HUES48 (cell line): ENCODE data around the gene ATXN7L3.

Experiments
- H3K27ac ChIP-seq: one replicate; pipeline ENCODE4 v1.7.0; 2013; ENCODE audit warnings: low read depth, low read length, inconsistent platforms
- H3K27me3 ChIP-seq: 2 replicates; pipeline ENCODE4 v1.6.1; 2013; ENCODE audit warnings: mild to moderate bottlenecking, low read length; ENCODE audit not compliant: control insufficient read depth, insufficient read depth
- H3K36me3 ChIP-seq: 2 replicates; pipeline ENCODE4 v1.6.1; 2013; ENCODE audit warnings: low read length; ENCODE audit not compliant: control insufficient read depth, insufficient read depth
- H3K4me1 ChIP-seq: 2 replicates; pipeline ENCODE4 v1.6.1; 2013; ENCODE audit warnings: mild to moderate bottlenecking, low read length; ENCODE audit not compliant: control insufficient read depth, insufficient read depth
- H3K4me3 ChIP-seq: 2 replicates; pipeline ENCODE4 v1.5.1; 2013; ENCODE audit warnings: mild to moderate bottlenecking, low read depth, low read length
- H3K9ac ChIP-seq: 2 replicates; pipeline ENCODE4 v1.6.1; 2013; ENCODE audit warnings: mild to moderate bottlenecking, low read depth, low read length, moderate library complexity
- H3K9me3 ChIP-seq: 2 replicates; pipeline ENCODE4 v1.6.1; 2013; ENCODE audit warnings: low read length; ENCODE audit not compliant: control insufficient read depth, insufficient read depth

The ATXN7L3 gene

DNA sequence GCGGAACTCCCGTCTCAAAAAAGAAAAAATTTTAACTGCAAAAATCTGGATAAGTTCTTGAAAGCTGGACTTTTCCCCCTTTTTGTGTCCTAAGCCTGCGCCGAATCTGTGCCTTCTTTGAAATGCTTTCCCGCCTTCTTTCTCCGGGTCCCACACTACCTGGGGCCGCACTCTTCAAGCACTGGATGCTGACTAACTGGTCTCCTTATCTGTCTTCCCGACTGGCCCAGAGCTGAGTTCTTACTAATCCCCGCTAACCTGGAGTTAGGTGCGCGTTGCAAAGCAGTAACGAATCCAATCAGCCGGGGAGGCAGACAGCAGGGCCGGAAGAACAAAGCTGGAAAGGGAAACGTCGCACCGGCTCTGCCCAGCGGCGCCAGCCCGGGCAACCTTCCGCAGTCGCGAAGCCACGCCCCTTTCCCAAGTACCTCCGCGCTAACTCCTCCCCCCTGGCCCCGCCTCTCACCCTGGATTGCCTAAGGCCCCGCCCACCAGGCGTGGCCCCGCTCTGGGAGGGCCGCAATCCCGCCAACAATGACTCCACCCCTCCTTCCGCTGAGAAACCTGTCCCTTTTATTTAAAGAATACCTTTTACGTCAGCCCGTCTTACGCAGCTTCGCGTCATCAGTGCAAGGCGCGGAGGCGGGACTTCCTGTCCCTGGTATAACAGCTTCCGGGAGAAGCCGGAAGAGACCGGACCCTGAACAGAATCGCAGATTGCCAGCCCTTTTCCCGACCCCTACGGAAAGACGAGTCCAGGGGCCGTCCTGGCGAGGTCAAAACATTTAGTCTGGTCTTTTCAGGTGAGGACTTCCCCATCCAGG, 13.2 kb downstream of the ATXN7L3 start, which contains the start of gene TMUB2:
TSS of gene TMUB2 (plus strand) at position 666 of the 824 bp plus-strand sequence. CDS start 737 bp downstream, outside the sequence.
- Histone ChIP-seq H3K9me3 (0 out of 2 replicates have a peak, but pooled peaks cover 4% of the 10 kb centered on the region), H3K4me3 (peak within 1 kb of the TSS; percentile 99), H3K27me3 (no peaks in the 10 kb centered on the region), H3K27ac (peak within 1 kb of the TSS; percentile 97), H3K9ac (peak within 1 kb of the TSS; percentile 93), H3K36me3 (peaks cover 48% of the 10 kb centered on the region), H3K4me1 (peaks cover 6% of the 10 kb centered on the region; the same call in 1 of the 2 replicates)

DNA sequence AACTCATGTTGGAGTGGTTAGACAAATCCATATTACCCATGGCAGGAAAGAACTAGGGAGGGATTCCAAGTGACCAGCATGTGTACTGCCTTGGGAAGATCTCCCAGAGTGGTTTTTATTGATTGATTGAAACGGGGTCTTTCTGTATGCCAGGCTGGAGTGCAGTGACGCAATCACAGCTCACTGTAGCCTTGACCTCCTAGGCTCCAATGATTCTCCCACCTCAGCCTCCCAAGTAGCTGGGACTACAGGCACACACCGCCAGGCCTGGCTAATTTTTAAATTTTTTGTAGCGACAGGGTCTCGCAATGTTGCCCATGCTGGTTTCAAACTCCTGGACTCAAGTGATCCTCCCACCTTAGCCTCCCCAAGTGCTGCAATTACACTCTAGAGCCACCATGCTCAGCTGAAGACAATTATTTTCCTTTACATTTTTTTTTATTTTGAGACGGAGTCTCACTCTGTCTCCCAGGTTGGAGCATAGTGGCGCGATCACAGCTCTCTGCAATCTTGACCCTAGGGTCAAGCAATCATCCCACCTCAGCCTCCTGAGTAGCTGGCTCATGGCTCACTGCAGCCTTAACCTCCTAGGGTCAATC, 15.4 kb downstream of the ATXN7L3 start:
- Histone ChIP-seq H3K4me3 (no peak overlapping the region), H3K9me3 (0 out of 2 replicates have a peak, but pooled peaks cover 4% of the 10 kb centered on the region), H3K36me3 (peaks cover 40% of the 10 kb centered on the region), H3K27me3 (no peaks in the 10 kb centered on the region), H3K9ac (no peak overlapping the region), H3K27ac (no peak overlapping the region), H3K4me1 (no peaks in the 10 kb centered on the region)

GRCh38 chr17:44183024-44183423, 16.7 kb downstream of the ATXN7L3 start:
- no peak overlapping the region for H3K4me3 ChIP-seq
- peaks cover 45% of the 10 kb centered on the region for H3K36me3 ChIP-seq
- no peaks in the 10 kb centered on the region for H3K27me3 ChIP-seq
- 0 out of 2 replicates have a peak, but pooled peaks cover 4% of the 10 kb centered on the region for H3K9me3 ChIP-seq
- no peak overlapping the region for H3K9ac ChIP-seq
- H3K4me1 ChIP-seq: no peaks in the 10 kb centered on the region
- no peak overlapping the region for H3K27ac ChIP-seq

GRCh38 chr17:44178133-44178532, 21.6 kb downstream of the ATXN7L3 start:
- Histone ChIP-seq H3K4me1 (no peaks in the 10 kb centered on the region), H3K4me3 (no peak overlapping the region), H3K9ac (no peak overlapping the region), H3K36me3 (peaks cover 42% of the 10 kb centered on the region), H3K27me3 (no peaks in the 10 kb centered on the region), H3K27ac (no peak overlapping the region), H3K9me3 (0 out of 2 replicates have a peak, but pooled peaks cover 4% of the 10 kb centered on the region)

DNA sequence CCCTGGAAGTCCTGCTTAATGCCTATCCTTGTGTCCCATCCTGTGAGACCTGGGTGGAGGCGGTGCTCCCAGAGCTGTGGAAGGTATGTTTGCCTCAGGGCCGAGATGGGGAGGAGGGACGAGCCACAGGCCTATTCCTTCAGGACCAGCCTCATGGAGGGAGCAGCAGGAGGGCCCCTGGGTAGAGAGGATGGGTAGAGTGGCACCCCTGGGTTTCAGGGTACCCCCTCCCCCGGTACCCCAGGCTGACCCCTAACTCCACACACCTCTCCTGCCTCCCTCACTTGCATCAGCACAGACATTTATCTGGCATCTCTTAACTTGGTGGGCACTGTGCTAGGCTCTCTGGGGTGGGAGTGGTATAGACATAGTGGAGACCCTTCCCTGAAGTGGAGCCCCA, 22.0 kb downstream of the ATXN7L3 start:
- Histone ChIP-seq H3K4me3 (no peak overlapping the region), H3K4me1 (no peaks in the 10 kb centered on the region), H3K9me3 (0 out of 2 replicates have a peak, but pooled peaks cover 4% of the 10 kb centered on the region), H3K27ac (no peak overlapping the region), H3K27me3 (no peaks in the 10 kb centered on the region), H3K36me3 (peaks cover 37% of the 10 kb centered on the region), H3K9ac (no peak overlapping the region)

- Histone ChIP-seq H3K27ac (no peak overlapping the region), H3K9ac (no peak overlapping the region), H3K36me3 (peaks cover 30% of the 10 kb centered on the region)
Observed at GRCh38 chr17:44176671-44177501, 22.8 kb downstream of the ATXN7L3 start.

GRCh38 chr17:44176257-44176656, 23.4 kb downstream of the ATXN7L3 start:
- Histone ChIP-seq H3K9ac (no peak overlapping the region), H3K27ac (no peak overlapping the region), H3K27me3 (no peaks in the 10 kb centered on the region)

More at GRCh38 chr17:44176671-44177501, 22.8 kb downstream of the ATXN7L3 start:
- Histone ChIP-seq H3K27me3 (no peaks in the 10 kb centered on the region), H3K4me1 (0 out of 2 replicates have a peak, but pooled peaks cover 4% of the 10 kb centered on the region), H3K9me3 (0 out of 2 replicates have a peak, but pooled peaks cover 2% of the 10 kb centered on the region), H3K4me3 (no peak overlapping the region)

GRCh38 chr17:44174427-44174826, 25.3 kb downstream of the ATXN7L3 start:
- peaks cover 16% of the 10 kb centered on the region; the same call in 1 of the 2 replicates for H3K4me1 ChIP-seq
- no peak overlapping the region for H3K9ac ChIP-seq
- no peaks in the 10 kb centered on the region for H3K9me3 ChIP-seq
- H3K27ac ChIP-seq: no peak overlapping the region
- H3K36me3 ChIP-seq: peaks cover 25% of the 10 kb centered on the region
- H3K4me3 ChIP-seq: no peak overlapping the region
- no peaks in the 10 kb centered on the region for H3K27me3 ChIP-seq

More at GRCh38 chr17:44176257-44176656, 23.4 kb downstream of the ATXN7L3 start:
- Histone ChIP-seq H3K9me3 (no peaks in the 10 kb centered on the region), H3K36me3 (peaks cover 25% of the 10 kb centered on the region), H3K4me1 (0 out of 2 replicates have a peak, but pooled peaks cover 4% of the 10 kb centered on the region), H3K4me3 (no peak overlapping the region)

DNA sequence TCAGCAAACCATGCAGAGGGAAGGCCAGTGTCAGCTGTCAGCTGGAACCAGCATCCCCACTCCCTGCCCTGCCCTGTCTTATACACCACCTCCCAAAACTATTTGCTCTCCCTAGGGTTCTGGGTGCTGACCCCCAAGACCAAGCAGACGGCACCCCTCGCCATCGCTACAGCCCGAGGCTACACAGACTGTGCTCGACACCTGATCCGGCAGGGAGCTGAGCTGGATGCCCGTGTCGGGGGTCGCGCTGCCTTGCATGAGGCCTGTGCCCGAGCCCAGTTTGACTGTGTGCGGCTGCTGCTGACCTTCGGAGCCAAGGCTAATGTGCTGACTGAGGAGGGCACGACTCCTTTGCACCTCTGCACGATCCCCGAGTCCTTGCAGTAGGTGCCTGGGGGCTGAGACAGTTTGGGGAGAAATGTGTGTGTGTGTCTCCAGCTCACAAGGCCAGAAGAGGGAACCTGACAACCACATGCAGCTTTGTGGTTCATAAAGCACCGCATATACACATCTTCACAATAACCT, 27.7 kb downstream of the ATXN7L3 start:
- peaks cover 16% of the 10 kb centered on the region; the same call in 1 of the 2 replicates for H3K4me1 ChIP-seq
- no peaks in the 10 kb centered on the region for H3K9me3 ChIP-seq
- no peak overlapping the region for H3K27ac ChIP-seq
- H3K9ac ChIP-seq: no peak overlapping the region
- peaks cover 11% of the 10 kb centered on the region for H3K36me3 ChIP-seq
- H3K4me3 ChIP-seq: no peak overlapping the region
- H3K27me3 ChIP-seq: no peaks in the 10 kb centered on the region

DNA sequence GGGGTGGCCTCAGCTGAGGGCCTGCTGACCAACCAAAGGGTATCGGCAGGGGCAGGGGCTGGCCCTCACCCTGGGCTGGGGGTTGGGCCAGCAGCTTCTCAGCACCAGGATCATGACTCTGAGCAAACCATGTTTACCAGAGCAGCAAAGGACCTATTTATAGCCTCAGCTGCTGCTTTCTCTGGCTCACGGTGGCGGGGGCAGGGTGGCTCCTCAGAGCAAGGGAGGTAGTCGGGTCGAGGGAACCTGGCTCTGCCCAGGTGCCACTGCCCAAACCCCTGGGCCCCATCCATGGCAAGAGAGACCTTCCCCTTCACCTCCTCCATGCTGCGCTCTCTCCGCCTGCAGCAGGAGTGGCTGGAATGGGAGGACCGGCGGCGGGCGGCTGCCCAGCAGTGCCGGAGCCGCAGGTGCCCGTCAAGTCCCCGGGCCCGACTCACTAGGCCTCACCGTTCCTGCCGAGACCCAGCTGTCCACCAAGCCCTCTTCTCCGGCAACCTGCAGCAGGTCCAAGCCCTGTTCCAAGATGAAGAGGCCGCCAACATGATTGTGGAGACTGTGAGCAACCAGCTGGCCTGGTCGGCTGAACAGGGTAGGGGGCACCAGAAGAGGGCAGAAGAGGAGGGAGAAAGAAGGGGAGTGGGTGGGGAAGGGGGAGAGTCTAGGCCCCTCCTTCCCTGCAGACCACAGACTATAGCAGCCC, 29.0 kb downstream of the ATXN7L3 start, which contains the start of gene ASB16:
TSS of gene ASB16 (plus strand) at position 206 of the 703 bp plus-strand sequence. CDS start at position 292, 86 bp downstream.
- H3K4me3 ChIP-seq: no peak within 1 kb of the TSS
- H3K9ac ChIP-seq: no peak within 1 kb of the TSS

More for the DNA sequence above, 29.0 kb downstream of the ATXN7L3 start, which contains the start of gene ASB16:
- Histone ChIP-seq H3K27ac (peak within 1 kb of the TSS; percentile 73), H3K36me3 (0 out of 2 replicates have a peak, but pooled peaks cover 2% of the 10 kb centered on the region), H3K4me1 (peaks cover 16% of the 10 kb centered on the region; the same call in 1 of the 2 replicates), H3K27me3 (no peaks in the 10 kb centered on the region), H3K9me3 (no peaks in the 10 kb centered on the region)
